ENCODE data around the gene IPMK.
"Not testable (repeated sequence)": the region's sequence is repeated elsewhere in the genome, so short reads cannot be mapped to it uniquely, and the experiment has no call there.

Gene IPMK

GRCh38 chr10:58266826-58267712 lies 625 bp downstream of the IPMK start:
- peak; percentile 31 for DNase-seq (ENCODE audit: low spot score)

- DNase-seq (ENCODE audit: low spot score) = peak; percentile 75
These were observed 1.5 kb downstream of the IPMK start for GRCh38 chr10:58266003-58266825.

GRCh38 chr10:58265249-58265648 lies 2.4 kb downstream of the IPMK start:
- peak; percentile 20 for DNase-seq (ENCODE audit: low spot score)

- DNase-seq (ENCODE audit: low spot score) = peak; percentile 32
These were observed 2.9 kb downstream of the IPMK start for GRCh38 chr10:58264780-58265179.

- no peak for DNase-seq (ENCODE audit: low spot score)
These were observed 4.9 kb downstream of the IPMK start for GRCh38 chr10:58262766-58263165.

- DNase-seq (ENCODE audit: low spot score) = no peak
These were observed 7.4 kb downstream of the IPMK start for GRCh38 chr10:58260334-58260733.

GRCh38 chr10:58258977-58259692 lies 8.6 kb downstream of the IPMK start:
- no peak for DNase-seq (ENCODE audit: low spot score)

GRCh38 chr10:58256013-58256780 lies 11.5 kb downstream of the IPMK start:
- DNase-seq (ENCODE audit: low spot score) = not testable (repeated sequence)

- DNase-seq (ENCODE audit: low spot score) = no peak
These were observed 13.1 kb downstream of the IPMK start for GRCh38 chr10:58254644-58255043.

- no peak for DNase-seq (ENCODE audit: low spot score)
These were observed 14.5 kb downstream of the IPMK start for GRCh38 chr10:58253184-58253583.

- DNase-seq (ENCODE audit: low spot score) = not testable (repeated sequence)
These were observed 23.0 kb downstream of the IPMK start for GRCh38 chr10:58244666-58245065.

GRCh38 chr10:58244242-58244641 lies 23.5 kb downstream of the IPMK start:
- not testable (repeated sequence) for DNase-seq (ENCODE audit: low spot score)

GRCh38 chr10:58243801-58244200 lies 23.9 kb downstream of the IPMK start:
- DNase-seq (ENCODE audit: low spot score) = not testable (repeated sequence)

- DNase-seq (ENCODE audit: low spot score) = no peak
These were observed 24.4 kb downstream of the IPMK start for GRCh38 chr10:58243269-58243668.

- DNase-seq (ENCODE audit: low spot score) = no peak
These were observed 26.3 kb downstream of the IPMK start for GRCh38 chr10:58241346-58241745.

GRCh38 chr10:58240531-58240930 lies 27.2 kb downstream of the IPMK start:
- DNase-seq (ENCODE audit: low spot score) = no peak

GRCh38 chr10:58239561-58240169 lies 28.0 kb downstream of the IPMK start:
- DNase-seq (ENCODE audit: low spot score) = no peak

GRCh38 chr10:58237014-58237834 lies 30.5 kb downstream of the IPMK start:
- no peak for DNase-seq (ENCODE audit: low spot score)

- DNase-seq (ENCODE audit: low spot score) = peak; percentile 15
These were observed 37.8 kb downstream of the IPMK start for GRCh38 chr10:58229856-58230255.

GRCh38 chr10:58225654-58226053 lies 42.0 kb downstream of the IPMK start:
- DNase-seq (ENCODE audit: low spot score) = no peak
